ENCODE data around the gene DFFB.

- TF ChIP-seq CTCF (conservative IDR thresholded peaks at IDR 0.05 in 1 of 2, IDR thresholded peaks at IDR 0.05 in 1 of 2; ENCODE audit: low read depth in 1 of 2, low read length in 2 of 2) (no peak), EZH2 (IDR thresholded peaks at IDR 0.05; ENCODE audit: low read length, missing control alignments) (no peak)
Observed at GRCh38 chr1:3851292-3851691, 6.0 kb upstream of the DFFB start.

Data from fibroblast of lung (primary cell).